NCI-H1694 (cell line): Measurements from ENCODE around the gene INTS7.
A peak's percentile ranks its signal among the peaks of the same experiment; 100 is the strongest.

Experiments
- DNase-seq: peaks from one replicate; lab custom pipeline; 2025; lab: John Stamatoyannopoulos, UW

Gene INTS7

GRCh38 chr1:212035123-212035834 is at the start of gene INTS7, which contains the start of gene DTL:
Gene INTS7, minus strand, starts transcription at chr1:212035557. Its CDS starts 120 bp downstream, at chr1:212035437.
Gene DTL, plus strand, starts transcription at chr1:212035748. Its CDS starts 143 bp downstream, at chr1:212035891.
- DNase-seq, result peak; percentile 83

- DNase-seq, result no peak
Measured at GRCh38 chr1:212082765-212083406, 47.5 kb upstream of the INTS7 start.

GRCh38 chr1:212078826-212079225 is 43.5 kb upstream of the INTS7 start:
- no peak for DNase-seq

GRCh38 chr1:212077028-212077427 is 41.7 kb upstream of the INTS7 start:
- DNase-seq, result no peak

- no peak for DNase-seq
Measured at GRCh38 chr1:212074856-212075255, 39.5 kb upstream of the INTS7 start.

GRCh38 chr1:212074313-212074712 is 39.0 kb upstream of the INTS7 start:
- DNase-seq, result no peak

GRCh38 chr1:212073490-212073889 is 38.1 kb upstream of the INTS7 start:
- no peak for DNase-seq

- no peak for DNase-seq
Measured at GRCh38 chr1:212072047-212072446, 36.7 kb upstream of the INTS7 start.

- DNase-seq, result no peak
Measured at GRCh38 chr1:212070720-212071302, 35.5 kb upstream of the INTS7 start.

- DNase-seq, result no peak
Measured at GRCh38 chr1:212067787-212068186, 32.4 kb upstream of the INTS7 start.

- DNase-seq, result no peak
Measured at GRCh38 chr1:212062832-212063438, 27.6 kb upstream of the INTS7 start.

GRCh38 chr1:212060632-212061472 is 25.5 kb upstream of the INTS7 start:
- no peak for DNase-seq

- no peak for DNase-seq
Measured at GRCh38 chr1:212055333-212055732, 20.0 kb upstream of the INTS7 start.

- DNase-seq, result no peak
Measured at GRCh38 chr1:212053993-212054392, 18.6 kb upstream of the INTS7 start.

- no peak for DNase-seq
Measured at GRCh38 chr1:212045981-212046380, 10.6 kb upstream of the INTS7 start.

- no peak for DNase-seq
Measured at GRCh38 chr1:212044851-212045250, 9.5 kb upstream of the INTS7 start.

GRCh38 chr1:212042436-212042835 is 7.1 kb upstream of the INTS7 start:
- no peak for DNase-seq

- DNase-seq, result no peak
Measured at GRCh38 chr1:212040629-212041412, 5.5 kb upstream of the INTS7 start.

- no peak for DNase-seq
Measured at GRCh38 chr1:212039622-212040021, 4.3 kb upstream of the INTS7 start.

- no peak for DNase-seq
Measured at GRCh38 chr1:212037900-212038299, 2.5 kb upstream of the INTS7 start.
